Esophagus squamous epithelium (tissue), 4 donors: ENCODE measurements around the gene CEP57L1.
"Not testable (repeated sequence)": the region's sequence is repeated elsewhere in the genome, so short reads cannot be mapped to it uniquely, and the experiment has no call there.

ENCODE experiments used
- POLR2A ChIP-seq, 4 donors: fragments of 450-650 bp; IDR thresholded peaks; one replicate each; pipeline ENCODE4 v1.6.1; 2017; ENCODE audit warnings: antibody characterized with exemption in 4 of 4, mild to moderate bottlenecking in 4 of 4, moderate library complexity in 3 of 4
- TF ChIP-seq, protein P1 (sequence below), 6 experiments: fragments of 450-650 bp in 4 of 6; fragments of 200-600 bp in 2 of 6; sonication (generic) in 2 of 6; IDR thresholded peaks; one replicate each; pipeline ENCODE4 v1.5.1; 2016 to 2019; ENCODE audit warnings: antibody characterized with exemption in 6 of 6, mild to moderate bottlenecking in 4 of 6, moderate library complexity in 4 of 6

DNA sequence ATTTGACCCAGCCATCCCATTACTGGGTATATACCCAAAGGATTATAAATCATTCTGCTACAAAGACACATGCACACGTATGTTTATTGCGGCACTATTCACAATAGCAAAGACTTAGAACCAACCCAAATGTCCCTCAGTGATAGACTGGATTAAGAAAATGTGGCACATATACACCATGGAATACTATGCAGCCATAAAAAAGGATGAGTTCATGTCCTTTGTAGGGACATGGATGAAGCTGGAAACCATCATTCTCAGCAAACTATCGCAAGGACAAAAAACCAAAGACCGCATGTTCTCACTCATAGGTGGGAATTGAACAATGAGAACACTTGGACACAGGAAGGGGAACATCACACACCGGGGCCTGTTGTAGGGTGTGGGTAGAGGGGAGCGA is 40.7 kb downstream of the CEP57L1 start:
- TF ChIP-seq, protein P1, sequence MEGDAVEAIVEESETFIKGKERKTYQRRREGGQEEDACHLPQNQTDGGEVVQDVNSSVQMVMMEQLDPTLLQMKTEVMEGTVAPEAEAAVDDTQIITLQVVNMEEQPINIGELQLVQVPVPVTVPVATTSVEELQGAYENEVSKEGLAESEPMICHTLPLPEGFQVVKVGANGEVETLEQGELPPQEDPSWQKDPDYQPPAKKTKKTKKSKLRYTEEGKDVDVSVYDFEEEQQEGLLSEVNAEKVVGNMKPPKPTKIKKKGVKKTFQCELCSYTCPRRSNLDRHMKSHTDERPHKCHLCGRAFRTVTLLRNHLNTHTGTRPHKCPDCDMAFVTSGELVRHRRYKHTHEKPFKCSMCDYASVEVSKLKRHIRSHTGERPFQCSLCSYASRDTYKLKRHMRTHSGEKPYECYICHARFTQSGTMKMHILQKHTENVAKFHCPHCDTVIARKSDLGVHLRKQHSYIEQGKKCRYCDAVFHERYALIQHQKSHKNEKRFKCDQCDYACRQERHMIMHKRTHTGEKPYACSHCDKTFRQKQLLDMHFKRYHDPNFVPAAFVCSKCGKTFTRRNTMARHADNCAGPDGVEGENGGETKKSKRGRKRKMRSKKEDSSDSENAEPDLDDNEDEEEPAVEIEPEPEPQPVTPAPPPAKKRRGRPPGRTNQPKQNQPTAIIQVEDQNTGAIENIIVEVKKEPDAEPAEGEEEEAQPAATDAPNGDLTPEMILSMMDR (IDR thresholded peaks at IDR 0.05): not testable (repeated sequence)
- not testable (repeated sequence) for TF ChIP-seq POLR2A (IDR thresholded peaks at IDR 0.05)
